Umbilical cord (tissue), 2 donors: ENCODE results near the gene DPP10. TPM values are rescaled to one million over a fixed set of nuclear protein-coding genes. Genes with fewer than 3 reads are reported as not detected.
"Not testable (repeated sequence)": the region's sequence is repeated elsewhere in the genome, so short reads cannot be mapped to it uniquely, and the experiment has no call there.

Experiments used
- DNase-seq: peaks from one replicate; pipeline ENCODE4 v3.0.0-alpha.2; 2015; ENCODE audit warnings: low spot score
- total RNA-seq: library from RNA; depleted of rRNA; stranded (reverse); fragments of >200 nt; gene quantifications from one replicate; pipeline ENCODE4 v1.2.3, GENCODE V29; 2014; ENCODE audit warnings: low replicate concordance; ENCODE audit not compliant: insufficient read depth

Gene DPP10
- total RNA-seq, 1 donor from 2014 or later: 34.2 TPM

GRCh38 chr2:114949228-114949804 lies 506.9 kb downstream of the DPP10 start:
- DNase-seq: no peak

- DNase-seq: no peak
Measured at GRCh38 chr2:114960389-114960788, 517.9 kb downstream of the DPP10 start.

GRCh38 chr2:114962532-114962931 lies 520.1 kb downstream of the DPP10 start:
- DNase-seq: no peak

- no peak for DNase-seq
Measured at GRCh38 chr2:114968748-114969400, 526.4 kb downstream of the DPP10 start.

- not testable (repeated sequence) for DNase-seq
Measured at GRCh38 chr2:115004321-115004720, 561.9 kb downstream of the DPP10 start.

- no peak for DNase-seq
Measured at GRCh38 chr2:115011721-115012120, 569.3 kb downstream of the DPP10 start.

- not testable (repeated sequence) for DNase-seq
Measured at GRCh38 chr2:115022013-115022412, 579.6 kb downstream of the DPP10 start.

- no peak for DNase-seq
Measured at GRCh38 chr2:115034801-115035200, 592.4 kb downstream of the DPP10 start.

- no peak for DNase-seq
Measured at GRCh38 chr2:115036818-115037217, 594.4 kb downstream of the DPP10 start.

- no peak for DNase-seq
Measured at GRCh38 chr2:115057473-115057872, 615.0 kb downstream of the DPP10 start.

GRCh38 chr2:115070002-115070401 lies 627.6 kb downstream of the DPP10 start:
- DNase-seq: no peak

- no peak for DNase-seq
Measured at GRCh38 chr2:115071534-115071933, 629.1 kb downstream of the DPP10 start.

- no peak for DNase-seq
Measured at GRCh38 chr2:115075800-115076199, 633.4 kb downstream of the DPP10 start.

GRCh38 chr2:115077626-115078025 lies 635.2 kb downstream of the DPP10 start:
- no peak for DNase-seq

GRCh38 chr2:115083225-115083624 lies 640.8 kb downstream of the DPP10 start:
- no peak for DNase-seq

- DNase-seq: no peak
Measured at GRCh38 chr2:115083711-115084110, 641.3 kb downstream of the DPP10 start.

GRCh38 chr2:115084446-115084845 lies 642.0 kb downstream of the DPP10 start:
- no peak for DNase-seq

- DNase-seq: not testable (repeated sequence)
Measured at GRCh38 chr2:115086051-115086620, 643.7 kb downstream of the DPP10 start.

- DNase-seq: no peak
Measured at GRCh38 chr2:115094441-115094840, 652.0 kb downstream of the DPP10 start.

- no peak for DNase-seq
Measured at GRCh38 chr2:115105966-115106365, 663.5 kb downstream of the DPP10 start.

GRCh38 chr2:115115135-115115534 lies 672.7 kb downstream of the DPP10 start:
- no peak for DNase-seq

GRCh38 chr2:115118306-115118705 lies 675.9 kb downstream of the DPP10 start:
- no peak for DNase-seq

- no peak for DNase-seq
Measured at GRCh38 chr2:115119086-115119485, 676.6 kb downstream of the DPP10 start.
